Osteocyte (in vitro differentiated cells): ENCODE data around the gene PF4V1. TPM values are rescaled to one million over a fixed set of nuclear protein-coding genes. Genes with fewer than 3 reads are reported as not detected.
A peak's percentile ranks its signal among the peaks of the same experiment; 100 is the strongest.

Experiments used
- DNase-seq: peaks from one replicate; pipeline ENCODE4 v3.0.0; 2021; ENCODE audit warnings: mixed read lengths; ENCODE audit not compliant: unreplicated experiment; ENCODE audit errors: extremely low spot score
- H3K27ac Mint-ChIP-seq: one replicate; pipeline ENCODE4 v1.8.0; 2021; ENCODE audit warnings: mild to moderate bottlenecking, mixed read lengths; ENCODE audit not compliant: unreplicated experiment
- H3K27me3 Mint-ChIP-seq: one replicate; pipeline ENCODE4 v1.8.0; 2021; ENCODE audit warnings: mixed read lengths; ENCODE audit not compliant: unreplicated experiment
- H3K36me3 Mint-ChIP-seq: one replicate; pipeline ENCODE4 v1.8.0; 2021; ENCODE audit warnings: mixed read lengths; ENCODE audit not compliant: unreplicated experiment
- H3K4me1 Mint-ChIP-seq: one replicate; pipeline ENCODE4 v1.8.0; 2021; ENCODE audit warnings: mixed read lengths; ENCODE audit not compliant: unreplicated experiment
- H3K4me3 Mint-ChIP-seq: one replicate; pipeline ENCODE4 v1.8.0; 2021; ENCODE audit warnings: mild to moderate bottlenecking, moderate library complexity, mixed read lengths; ENCODE audit not compliant: unreplicated experiment
- H3K9me3 Mint-ChIP-seq: one replicate; pipeline ENCODE4 v1.8.0; 2021; ENCODE audit warnings: mixed read lengths; ENCODE audit not compliant: unreplicated experiment
- total RNA-seq: library from RNA; stranded (reverse); gene quantifications from 2 replicates; pipeline ENCODE4 v1.2.1, GENCODE V29; 2021
- TF ChIP-seq, protein P1 (sequence below): fragments of 200-600 bp; sonication (generic); IDR thresholded peaks from 2 replicates; pipeline ENCODE4 v1.5.0; 2021; ENCODE audit warnings: antibody characterized with exemption, mild to moderate bottlenecking, moderate library complexity

The PF4V1 gene
- total RNA-seq, 1 donor from 2014 or later = not detected

- H3K9me3 Mint-ChIP-seq = no peaks in the 10 kb centered on the region
- H3K4me3 Mint-ChIP-seq = no peak overlapping the region
- TF ChIP-seq, protein P1, sequence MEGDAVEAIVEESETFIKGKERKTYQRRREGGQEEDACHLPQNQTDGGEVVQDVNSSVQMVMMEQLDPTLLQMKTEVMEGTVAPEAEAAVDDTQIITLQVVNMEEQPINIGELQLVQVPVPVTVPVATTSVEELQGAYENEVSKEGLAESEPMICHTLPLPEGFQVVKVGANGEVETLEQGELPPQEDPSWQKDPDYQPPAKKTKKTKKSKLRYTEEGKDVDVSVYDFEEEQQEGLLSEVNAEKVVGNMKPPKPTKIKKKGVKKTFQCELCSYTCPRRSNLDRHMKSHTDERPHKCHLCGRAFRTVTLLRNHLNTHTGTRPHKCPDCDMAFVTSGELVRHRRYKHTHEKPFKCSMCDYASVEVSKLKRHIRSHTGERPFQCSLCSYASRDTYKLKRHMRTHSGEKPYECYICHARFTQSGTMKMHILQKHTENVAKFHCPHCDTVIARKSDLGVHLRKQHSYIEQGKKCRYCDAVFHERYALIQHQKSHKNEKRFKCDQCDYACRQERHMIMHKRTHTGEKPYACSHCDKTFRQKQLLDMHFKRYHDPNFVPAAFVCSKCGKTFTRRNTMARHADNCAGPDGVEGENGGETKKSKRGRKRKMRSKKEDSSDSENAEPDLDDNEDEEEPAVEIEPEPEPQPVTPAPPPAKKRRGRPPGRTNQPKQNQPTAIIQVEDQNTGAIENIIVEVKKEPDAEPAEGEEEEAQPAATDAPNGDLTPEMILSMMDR = no peak
- H3K4me1 Mint-ChIP-seq = peaks cover 68% of the 10 kb centered on the region
- H3K27ac Mint-ChIP-seq = peak overlapping the region; percentile 76
- no peaks in the 10 kb centered on the region for H3K36me3 Mint-ChIP-seq
- DNase-seq = no peak
- no peaks in the 10 kb centered on the region for H3K27me3 Mint-ChIP-seq
Measured at GRCh38 chr4:73885574-73886267, 32.6 kb downstream of the PF4V1 start.

GRCh38 chr4:73891326-73891725, 38.2 kb downstream of the PF4V1 start:
- H3K27me3 Mint-ChIP-seq = no peaks in the 10 kb centered on the region
- TF ChIP-seq, protein P1 = no peak
- no peak for DNase-seq
- no peaks in the 10 kb centered on the region for H3K36me3 Mint-ChIP-seq
- H3K27ac Mint-ChIP-seq = peak overlapping the region; percentile 72
- H3K4me3 Mint-ChIP-seq = no peak overlapping the region
- peaks cover 74% of the 10 kb centered on the region for H3K4me1 Mint-ChIP-seq
- no peaks in the 10 kb centered on the region for H3K9me3 Mint-ChIP-seq

- no peaks in the 10 kb centered on the region for H3K9me3 Mint-ChIP-seq
- DNase-seq = no peak
- peaks cover 74% of the 10 kb centered on the region for H3K4me1 Mint-ChIP-seq
- TF ChIP-seq, protein P1 = no peak
- H3K27me3 Mint-ChIP-seq = no peaks in the 10 kb centered on the region
- peak overlapping the region; percentile 72 for H3K27ac Mint-ChIP-seq
- no peak overlapping the region for H3K4me3 Mint-ChIP-seq
- no peaks in the 10 kb centered on the region for H3K36me3 Mint-ChIP-seq
Measured at GRCh38 chr4:73891739-73892405, 38.8 kb downstream of the PF4V1 start.

GRCh38 chr4:73892966-73893365, 39.9 kb downstream of the PF4V1 start:
- no peak overlapping the region for H3K4me3 Mint-ChIP-seq
- H3K9me3 Mint-ChIP-seq = no peaks in the 10 kb centered on the region
- no peaks in the 10 kb centered on the region for H3K27me3 Mint-ChIP-seq
- DNase-seq = no peak
- peak overlapping the region; percentile 72 for H3K27ac Mint-ChIP-seq
- TF ChIP-seq, protein P1 = no peak
- peaks cover 78% of the 10 kb centered on the region for H3K4me1 Mint-ChIP-seq
- H3K36me3 Mint-ChIP-seq = no peaks in the 10 kb centered on the region

DNA sequence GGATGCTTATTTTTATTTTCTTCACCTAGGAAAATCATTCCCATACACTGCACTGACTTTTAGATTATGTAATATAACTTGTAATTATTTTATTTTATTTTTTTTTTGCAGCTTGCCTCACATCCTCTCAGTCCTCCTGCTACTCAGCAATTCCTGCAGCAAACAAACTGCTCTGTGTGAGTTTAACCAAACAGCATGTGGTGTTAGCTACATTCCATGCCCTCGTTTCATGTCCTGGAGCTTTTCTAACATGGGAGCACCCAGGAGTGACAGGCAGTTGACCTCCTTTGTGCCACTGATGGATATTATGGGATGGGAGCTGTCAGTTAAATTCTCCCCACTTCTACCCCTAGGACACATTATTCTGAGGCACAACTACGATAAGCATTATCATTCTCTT, 40.9 kb downstream of the PF4V1 start:
- Mint-ChIP-seq H3K4me1 (peaks cover 83% of the 10 kb centered on the region), H3K36me3 (no peaks in the 10 kb centered on the region), H3K9me3 (no peaks in the 10 kb centered on the region), H3K27ac (peak overlapping the region; percentile 77), H3K27me3 (no peaks in the 10 kb centered on the region), H3K4me3 (no peak overlapping the region)
- DNase-seq = no peak
- TF ChIP-seq, protein P1 = no peak
